Omental fat pad (tissue), 4 donors: ENCODE results near the gene CGGBP1. TPM values are rescaled to one million over a fixed set of nuclear protein-coding genes. Genes with fewer than 3 reads are reported as not detected.
A peak's percentile ranks its signal among the peaks of the same experiment; 100 is the strongest.

Experiments used
- ATAC-seq: fragments of 150-250 bp; one replicate; pipeline ENCODE4 v1.9.1; 2016; ENCODE audit warnings: mild to moderate bottlenecking, moderate library complexity; ENCODE audit not compliant: low FRiP score
- DNase-seq: peaks from one replicate; pipeline ENCODE4 v3.0.0-alpha.2; 2019; ENCODE audit warnings: low spot score
- CTCF ChIP-seq, 3 donors: fragments of 450-650 bp; IDR thresholded peaks; one replicate each; pipeline ENCODE4 v1.5.1; 2016 to 2017; ENCODE audit warnings: antibody characterized with exemption in 3 of 3, mild to moderate bottlenecking in 3 of 3, moderate library complexity in 2 of 3
- total RNA-seq, 4 donors: library from RNA; depleted of rRNA; stranded (reverse); fragments of >200 nt; gene quantifications; one replicate each; pipeline ENCODE4 v1.1.0, GENCODE V29; 2016

Gene CGGBP1
- total RNA-seq, 4 donors from 2014 or later, result 48.4 to 87.5 (median 60.7) TPM

- TF ChIP-seq CTCF (IDR thresholded peaks at IDR 0.05), result no peak
- no peak for ATAC-seq
Measured at GRCh38 chr3:88036221-88036620, 22.6 kb downstream of the CGGBP1 start.

GRCh38 chr3:88034491-88035275, 24.1 kb downstream of the CGGBP1 start:
- no peak for ATAC-seq
- DNase-seq, result no peak
- no peak for TF ChIP-seq CTCF (IDR thresholded peaks at IDR 0.05)

More at GRCh38 chr3:88036221-88036620, 22.6 kb downstream of the CGGBP1 start:
- no peak for DNase-seq

DNA sequence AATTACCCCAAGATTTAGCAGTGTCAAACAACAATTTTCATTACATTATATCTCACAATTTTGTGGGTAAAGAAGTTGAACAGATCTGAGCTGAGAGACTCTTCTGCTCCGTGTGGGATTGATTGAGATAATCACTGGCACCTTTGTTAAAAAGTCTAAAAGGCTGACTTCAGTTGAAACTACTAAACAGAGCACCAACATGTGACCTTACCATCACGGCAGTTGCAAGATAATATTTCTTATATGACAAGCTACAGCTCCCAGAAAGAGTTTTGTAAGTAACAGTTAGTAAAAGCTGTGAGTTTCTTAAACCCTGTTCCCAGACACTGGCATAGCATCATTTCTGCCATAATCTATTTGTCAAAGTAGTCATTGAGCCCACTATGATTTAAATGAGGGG, 25.0 kb downstream of the CGGBP1 start:
- ATAC-seq (no peak), DNase-seq (no peak)
- no peak for TF ChIP-seq CTCF (IDR thresholded peaks at IDR 0.05)

- no peak for TF ChIP-seq CTCF (IDR thresholded peaks at IDR 0.05)
- DNase-seq, result no peak
- no peak for ATAC-seq
Measured at GRCh38 chr3:88033079-88033478, 25.7 kb downstream of the CGGBP1 start.

DNA sequence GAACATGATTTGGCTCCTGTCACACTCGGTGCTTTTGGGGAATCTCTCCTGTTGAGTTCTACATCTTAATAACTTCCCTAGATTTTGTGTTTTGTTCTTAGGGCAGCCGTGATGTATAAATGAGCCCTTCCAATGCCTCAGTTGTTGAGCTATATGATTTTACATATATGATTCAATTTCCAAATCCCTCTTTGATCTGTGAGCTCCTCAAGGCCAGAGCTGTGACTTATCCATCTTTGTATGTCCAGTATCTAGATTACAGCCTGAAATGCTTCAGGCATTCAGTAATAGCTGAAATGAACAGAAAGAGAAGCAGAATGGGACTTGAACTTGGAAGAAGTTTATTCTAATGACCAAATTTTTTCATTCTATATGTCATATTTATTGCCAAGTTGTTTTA, 26.6 kb downstream of the CGGBP1 start:
- ATAC-seq, result peak; percentile 26
- TF ChIP-seq CTCF (IDR thresholded peaks at IDR 0.05), result no peak
- DNase-seq, result no peak

- ATAC-seq (peak; percentile 76), DNase-seq (no peak)
- TF ChIP-seq CTCF (IDR thresholded peaks at IDR 0.05), result no peak
Measured at GRCh38 chr3:88031642-88032077, 27.1 kb downstream of the CGGBP1 start.

DNA sequence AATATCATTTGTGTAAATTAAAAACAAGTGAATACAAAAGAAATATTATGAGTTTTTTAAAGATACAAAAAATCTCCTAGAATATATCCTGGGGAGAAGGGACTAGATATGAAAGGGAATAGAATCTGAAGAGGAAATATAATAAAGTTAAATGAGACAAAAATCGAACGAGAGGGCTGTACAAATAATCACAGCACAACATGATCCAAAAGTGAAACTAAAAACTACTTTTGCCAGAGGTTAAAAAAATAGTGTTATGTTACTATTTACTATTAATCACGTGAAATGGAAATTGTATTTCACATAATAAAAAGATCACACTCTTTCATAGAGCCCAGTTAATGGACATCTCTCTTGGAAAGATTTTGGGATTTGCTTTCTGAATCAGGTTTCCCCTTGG, 28.6 kb downstream of the CGGBP1 start:
- no peak for ATAC-seq

More for the DNA sequence above, 28.6 kb downstream of the CGGBP1 start:
- TF ChIP-seq CTCF (IDR thresholded peaks at IDR 0.05), result no peak
- no peak for DNase-seq
